K562 (cell line): ENCODE results near the gene PAFAH1B1. TPM values are rescaled to one million over a fixed set of nuclear protein-coding genes. Genes with fewer than 3 reads are reported as not detected.

ENCODE experiments used
- ATAC-seq: fragments of 200-7000 bp; cut with Tn5 transposase; 3 replicates; pipeline ENCODE4 v1.9.1; 2020; ENCODE audit warnings: moderate library complexity
- BruUV-seq: library from RNA; stranded (reverse); fragments of 400-500 nt; replicated peaks from 2 replicates; lab custom pipeline; 2021; lab: Mats Ljungman, UMichigan
- CTCF ChIA-PET: fragments of 300-600 bp; formaldehyde crosslinking; extraction: SDS; loops from one replicate; lab custom pipeline; 2021; ENCODE audit warnings: low intra/inter-chr PET ratio; lab: Yijun Ruan, JAX
- POLR2A ChIA-PET: fragments of 300-600, 350-650 bp; sonication (Branson Sonifier 250); formaldehyde crosslinking; extraction: SDS; loops from one replicate; lab custom pipeline; 2021; ENCODE audit warnings: antibody characterized with exemption, inconsistent platforms; lab: Yijun Ruan, JAX
- DNase-seq, 4 experiments: peaks; one replicate each; pipeline versions ENCODE4 v3.0.0 to v3.0.0-alpha.2; 2011 to 2018; ENCODE audit warnings: low spot score in 3 of 4, mixed read lengths in 3 of 4; ENCODE audit errors: extremely low read depth in 1 of 4
- FAIRE-seq: peaks from 2 replicates; lab custom pipeline; 2011; peaks lifted over from hg19 to GRCh38; lab: Jason Lieb, UNC
- H2AFZ ChIP-seq: 2 replicates; pipeline ENCODE4 v1.6.0; 2011; ENCODE audit warnings: low read depth, low read length, control low read depth, inconsistent platforms
- H3K27ac ChIP-seq: fragments of 200-600 bp; 3 replicates; pipeline ENCODE4 v1.8.0; 2011; ENCODE audit warnings: low read depth, mild to moderate bottlenecking, control low read depth, inconsistent platforms, low read length, moderate library complexity, mixed read lengths; ENCODE audit errors: extremely low read depth
- H3K27me3 ChIP-seq, 2 experiments: fragments of 300-600 bp in 1 of 2; 2 replicates in 1 of 2; 3 replicates in 1 of 2; pipeline versions ENCODE4 v1.6.0 to v1.8.0; 2011; ENCODE audit warnings: inconsistent platforms in 2 of 2, low read length in 2 of 2, mild to moderate bottlenecking in 1 of 2, mixed read lengths in 1 of 2, moderate library complexity in 1 of 2; ENCODE audit not compliant: control insufficient read depth in 2 of 2, insufficient read depth in 2 of 2
- H3K36me3 ChIP-seq: fragments of 300-600 bp; 3 replicates; pipeline ENCODE4 v1.8.0; 2011; ENCODE audit warnings: mild to moderate bottlenecking, low read length, inconsistent platforms; ENCODE audit not compliant: control insufficient read depth, insufficient read depth
- H3K4me1 ChIP-seq, 2 experiments: fragments of 200-600 bp in 1 of 2; replicated peaks in 1 of 2; 2 replicates in 1 of 2; 3 replicates in 1 of 2; pipeline versions ENCODE4 v1.5.1 to v1.8.0; 2011; ENCODE audit warnings: inconsistent platforms in 2 of 2, low read length in 2 of 2, mild to moderate bottlenecking in 1 of 2, mixed read lengths in 1 of 2, moderate library complexity in 1 of 2; ENCODE audit not compliant: control insufficient read depth in 2 of 2, insufficient read depth in 2 of 2
- H3K4me2 ChIP-seq: 2 replicates; pipeline ENCODE4 v1.6.1; 2011; ENCODE audit warnings: low read length, control low read depth, inconsistent platforms, mixed read lengths; ENCODE audit not compliant: insufficient read depth
- H3K4me3 ChIP-seq: fragments of 200-600 bp; sonication (generic), shearing (Covaris generic); 2 replicates; pipeline ENCODE4 v1.5.1; 2016; ENCODE audit warnings: control low read depth, inconsistent platforms
- H3K79me2 ChIP-seq: fragments of 200-600 bp; 3 replicates; pipeline ENCODE4 v1.8.0; 2011; ENCODE audit warnings: low read length, inconsistent platforms; ENCODE audit not compliant: control insufficient read depth, insufficient read depth
- H3K9ac ChIP-seq, 2 experiments: 2 replicates each; pipeline versions ENCODE4 v1.6.0 to v1.6.1; 2011; ENCODE audit warnings: low read depth in 2 of 2, low read length in 2 of 2, control low read depth in 1 of 2, inconsistent platforms in 1 of 2, mild to moderate bottlenecking in 1 of 2, mixed read lengths in 1 of 2; ENCODE audit not compliant: insufficient read depth in 1 of 2
- H3K9me1 ChIP-seq: one replicate; pipeline ENCODE4 v1.6.0; 2011; ENCODE audit warnings: inconsistent platforms, mild to moderate bottlenecking, low read length, moderate library complexity; ENCODE audit not compliant: control insufficient read depth, insufficient read depth
- H3K9me3 ChIP-seq: replicated peaks from 2 replicates; pipeline ENCODE4 v1.5.1; 2011; ENCODE audit warnings: low read depth, low read length, inconsistent platforms; ENCODE audit not compliant: control insufficient read depth, insufficient read depth
- H4K20me1 ChIP-seq: replicated peaks from 2 replicates; pipeline ENCODE4 v1.6.1; 2011; ENCODE audit warnings: low read length, inconsistent platforms, mixed read lengths; ENCODE audit not compliant: control insufficient read depth, insufficient read depth
- CBX5 ChIP-seq: IDR thresholded peaks from 2 replicates; pipeline ENCODE4 v1.6.1; 2014; ENCODE audit warnings: low read depth, borderline replicate concordance
- ERF ChIP-seq: fragments of 450-650 bp; formaldehyde crosslinking; IDR thresholded peaks from 2 replicates; pipeline ENCODE4 v1.4.0; 2020; ENCODE audit warnings: mild to moderate bottlenecking, mixed read lengths
- HCFC1 ChIP-seq: IDR thresholded peaks from 2 replicates; pipeline ENCODE4 v1.6.1; 2012; ENCODE audit warnings: low read depth, low read length, improper control_type of control experiment
- HDAC3 ChIP-seq: fragments of 450-650 bp; IDR thresholded peaks from 2 replicates; pipeline ENCODE4 v1.6.1; 2018; ENCODE audit warnings: borderline replicate concordance, mild to moderate bottlenecking, moderate library complexity; ENCODE audit not compliant: partially characterized antibody
- NUFIP1 ChIP-seq: fragments of 450-650 bp; IDR thresholded peaks from 2 replicates; pipeline ENCODE4 v1.6.1; 2018; ENCODE audit not compliant: partially characterized antibody
- PCBP1 ChIP-seq: fragments of 200-400 bp; formaldehyde crosslinking; IDR thresholded peaks from 2 replicates; pipeline ENCODE4 v1.6.1; 2018; ENCODE audit warnings: mild to moderate bottlenecking, low read depth, low read length; ENCODE audit not compliant: poor library complexity, severe bottlenecking
- SMAD2 ChIP-seq: fragments of 150-350 bp; IDR thresholded peaks from 2 replicates; pipeline ENCODE4 v1.6.1; 2014; ENCODE audit warnings: low read depth, mild to moderate bottlenecking, low read length
- ZNF77 ChIP-seq: fragments of 250-450 bp; sonication (Bioruptor Pico); IDR thresholded peaks from 2 replicates; pipeline ENCODE4 v1.5.0; 2020
- WGBS: fragments of 100-300 bp; shearing (Covaris generic); methylation state at CpG from one replicate; pipeline ENCODE4 v1.1.6; 2016; ENCODE audit warnings: low coverage, mixed read lengths; ENCODE audit not compliant: insufficient coverage; ENCODE audit errors: missing lambda C conversion rate; 5-methylcytosine and 5-hydroxymethylcytosine counted together
- in situ Hi-C: fragments of 300-500 bp; cut with MboI; formaldehyde crosslinking; loops from 4 replicates; pipeline ENCODE4 v1.15.0; 2018; ENCODE audit warnings: inconsistent platforms, mixed read lengths
- intact Hi-C: fragments of 100-400 bp; cut with micrococcal nuclease; formaldehyde crosslinking; loops from 2 replicates; pipeline ENCODE4 v1.14.2; 2022
- polyA plus RNA-seq, 8 experiments: library from polyadenylated mRNA; depleted of rRNA in 4 of 8; stranded (reverse) in 5 of 8; unstranded in 3 of 8; fragments of >200 nt; fragmentation: Nextera tagmentation in 2 of 8; fragmentation: Illumina TruSeq in 1 of 8; extraction: Ambion mirVana in 2 of 8; extraction: Trizol in 1 of 8; gene quantifications; 2 replicates each; pipeline versions ENCODE4 v1.2.1 to v1.2.3, GENCODE V29; 2011 to 2014; ENCODE audit warnings: inconsistent platforms in 1 of 8, missing spikeins in 1 of 8
- total RNA-seq, 7 experiments: library from RNA; depleted of rRNA in 6 of 7; stranded (reverse); fragments of >200 nt in 6 of 7; fragmentation: Illumina TruSeq in 2 of 7; extraction: Trizol in 2 of 7; gene quantifications; 2 replicates each; pipeline versions ENCODE4 v1.2.1 to v1.2.3, GENCODE V29; 2011 to 2021; ENCODE audit warnings: low replicate concordance in 1 of 7
- TF ChIP-seq, protein P1 (sequence below), 2 experiments: fragments of 450-650 bp; conservative IDR thresholded peaks; 2 replicates each; pipeline ENCODE4 v1.6.1; 2017; ENCODE audit warnings: mild to moderate bottlenecking in 2 of 2, moderate library complexity in 2 of 2
- TF ChIP-seq, protein P2 (sequence below): fragments of 450-650 bp; IDR thresholded peaks from 2 replicates; pipeline ENCODE4 v1.6.1; 2017; ENCODE audit warnings: antibody characterized with exemption

The PAFAH1B1 gene
- total and polyA plus RNA-seq, 9 of the 15 experiments (the other 6 are each of a cell fraction or from before 2014, with no cell fraction given): 23.3 to 66.4 (median 40.2) TPM

- peaks cover 7 to 15% of the 10 kb centered on the region in 2 experiments; a peak in 4 of 5 replicates for H3K4me1 ChIP-seq
- no peak overlapping the region for H3K9ac ChIP-seq
- peaks cover 92% of the 10 kb centered on the region for H3K79me2 ChIP-seq
- DNase-seq (no peak), FAIRE-seq (no peak), ATAC-seq (no peak)
- H3K36me3 ChIP-seq: no peaks in the 10 kb centered on the region; the same call in 2 of the 3 replicates
- H3K27me3 ChIP-seq: no peaks in the 10 kb centered on the region
- peaks cover 15% of the 10 kb centered on the region for H4K20me1 ChIP-seq
- TF ChIP-seq HCFC1 (no peak), HDAC3 (no peak), CBX5 (no peak), NUFIP1 (no peak), ZNF77 (no peak), SMAD2 (no peak), ERF (CRISPR knock-in tag) (no peak), PCBP1 (no peak)
- TF ChIP-seq, protein P1, sequence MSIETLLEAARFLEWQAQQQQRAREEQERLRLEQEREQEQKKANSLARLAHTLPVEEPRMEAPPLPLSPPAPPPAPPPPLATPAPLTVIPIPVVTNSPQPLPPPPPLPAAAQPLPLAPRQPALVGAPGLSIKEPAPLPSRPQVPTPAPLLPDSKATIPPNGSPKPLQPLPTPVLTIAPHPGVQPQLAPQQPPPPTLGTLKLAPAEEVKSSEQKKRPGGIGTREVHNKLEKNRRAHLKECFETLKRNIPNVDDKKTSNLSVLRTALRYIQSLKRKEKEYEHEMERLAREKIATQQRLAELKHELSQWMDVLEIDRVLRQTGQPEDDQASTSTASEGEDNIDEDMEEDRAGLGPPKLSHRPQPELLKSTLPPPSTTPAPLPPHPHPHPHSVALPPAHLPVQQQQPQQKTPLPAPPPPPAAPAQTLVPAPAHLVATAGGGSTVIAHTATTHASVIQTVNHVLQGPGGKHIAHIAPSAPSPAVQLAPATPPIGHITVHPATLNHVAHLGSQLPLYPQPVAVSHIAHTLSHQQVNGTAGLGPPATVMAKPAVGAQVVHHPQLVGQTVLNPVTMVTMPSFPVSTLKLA (conservative IDR thresholded peaks at IDR 0.05): no peak
- TF ChIP-seq, protein P2, sequence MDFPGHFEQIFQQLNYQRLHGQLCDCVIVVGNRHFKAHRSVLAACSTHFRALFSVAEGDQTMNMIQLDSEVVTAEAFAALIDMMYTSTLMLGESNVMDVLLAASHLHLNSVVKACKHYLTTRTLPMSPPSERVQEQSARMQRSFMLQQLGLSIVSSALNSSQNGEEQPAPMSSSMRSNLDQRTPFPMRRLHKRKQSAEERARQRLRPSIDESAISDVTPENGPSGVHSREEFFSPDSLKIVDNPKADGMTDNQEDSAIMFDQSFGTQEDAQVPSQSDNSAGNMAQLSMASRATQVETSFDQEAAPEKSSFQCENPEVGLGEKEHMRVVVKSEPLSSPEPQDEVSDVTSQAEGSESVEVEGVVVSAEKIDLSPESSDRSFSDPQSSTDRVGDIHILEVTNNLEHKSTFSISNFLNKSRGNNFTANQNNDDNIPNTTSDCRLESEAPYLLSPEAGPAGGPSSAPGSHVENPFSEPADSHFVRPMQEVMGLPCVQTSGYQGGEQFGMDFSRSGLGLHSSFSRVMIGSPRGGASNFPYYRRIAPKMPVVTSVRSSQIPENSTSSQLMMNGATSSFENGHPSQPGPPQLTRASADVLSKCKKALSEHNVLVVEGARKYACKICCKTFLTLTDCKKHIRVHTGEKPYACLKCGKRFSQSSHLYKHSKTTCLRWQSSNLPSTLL: no peak
- no peak overlapping the region for H3K4me3 ChIP-seq
- ChIA-PET CTCF (no interaction called here), POLR2A (interaction anchor here (1.1 kb wide), 1 partner anchor 10 kb away, joined by 3 read pairs; no protein-coding TSS in a partner anchor)
- no TSS peak for BruUV-seq
- H2AFZ ChIP-seq: no peak overlapping the region
- H3K4me2 ChIP-seq: no peak overlapping the region
- H3K9me1 ChIP-seq: peaks cover 2% of the 10 kb centered on the region
- no peaks in the 10 kb centered on the region for H3K9me3 ChIP-seq
- H3K27ac ChIP-seq: no peak overlapping the region
- in situ Hi-C loops: no loop called here
- 86% methylated on average over 7 of the region's 7 CpGs for WGBS
- intact Hi-C loops: no loop called here
These were observed 15.6 kb downstream of the PAFAH1B1 start for GRCh38 chr17:2609091-2609490.
